GM13977 (cell line): ENCODE results near the gene DLG1.

ENCODE experiments used
- DNase-seq: peaks from one replicate; pipeline ENCODE4 v3.0.0; 2012; ENCODE audit warnings: low spot score
- CTCF ChIP-seq: IDR thresholded peaks from 2 replicates; pipeline ENCODE4 v1.5.1; 2012; ENCODE audit warnings: mild to moderate bottlenecking, control low read depth; ENCODE audit not compliant: insufficient read depth; ENCODE audit errors: extremely low read depth, missing control alignments
- in situ Hi-C: fragments of 300-500 bp; cut with MboI; formaldehyde crosslinking; loops from one replicate; pipeline ENCODE4 v1.12.0; 2022; ENCODE audit warnings: low sequenced_read_pairs, low pct_unique_long_range_greater_than_20kb, mixed read lengths, inconsistent platforms; ENCODE audit not compliant: unreplicated experiment

Gene DLG1

GRCh38 chr3:197181741-197182140 lies 116.7 kb downstream of the DLG1 start:
- no peak for DNase-seq
- TF ChIP-seq CTCF: no peak
- in situ Hi-C loops: loop anchor here (25.0 kb wide), 2 partner anchors 169 to 344 kb away; no protein-coding TSS in a partner anchor

GRCh38 chr3:197178998-197179397 lies 119.4 kb downstream of the DLG1 start:
- in situ Hi-C loops: loop anchor here (25.0 kb wide), 2 partner anchors 167 to 342 kb away; no protein-coding TSS in a partner anchor
- DNase-seq: no peak
- no peak for TF ChIP-seq CTCF

- in situ Hi-C loops: loop anchor here (25.0 kb wide), 2 partner anchors 163 to 338 kb away; no protein-coding TSS in a partner anchor
- no peak for TF ChIP-seq CTCF
Observed at GRCh38 chr3:197175503-197175902, 122.9 kb downstream of the DLG1 start.

GRCh38 chr3:197174927-197175326 lies 123.5 kb downstream of the DLG1 start:
- in situ Hi-C loops: loop anchor here (25.0 kb wide), 2 partner anchors 163 to 338 kb away; no protein-coding TSS in a partner anchor
- DNase-seq: no peak
- TF ChIP-seq CTCF: no peak

More at GRCh38 chr3:197175503-197175902, 122.9 kb downstream of the DLG1 start:
- no peak for DNase-seq

- DNase-seq: no peak
- no peak for TF ChIP-seq CTCF
- in situ Hi-C loops: no loop called here
Observed at GRCh38 chr3:197173620-197174019, 124.8 kb downstream of the DLG1 start.

GRCh38 chr3:197171481-197172067 lies 126.8 kb downstream of the DLG1 start:
- DNase-seq: no peak
- in situ Hi-C loops: no loop called here
- TF ChIP-seq CTCF: no peak

GRCh38 chr3:197169028-197169427 lies 129.4 kb downstream of the DLG1 start:
- DNase-seq: no peak
- no peak for TF ChIP-seq CTCF
- in situ Hi-C loops: no loop called here
